Uterus (tissue), 2 donors: ENCODE measurements around the gene SEC14L3.

Experiments
- CTCF ChIP-seq, 4 experiments: fragments of 200-600 bp in 2 of 4; fragments of 450-650 bp in 2 of 4; sonication (generic) in 2 of 4; IDR thresholded peaks; one replicate each; pipeline ENCODE4 v1.5.1; 2016 to 2019; ENCODE audit warnings: antibody characterized with exemption in 4 of 4, mild to moderate bottlenecking in 2 of 4, moderate library complexity in 1 of 4
- POLR2A ChIP-seq, 2 donors: fragments of 450-650 bp; IDR thresholded peaks; one replicate each; pipeline ENCODE4 v1.6.1; 2016; ENCODE audit warnings: antibody characterized with exemption in 2 of 2, mild to moderate bottlenecking in 1 of 2, moderate library complexity in 1 of 2

GRCh38 chr22:30459181-30460052, 12.4 kb downstream of the SEC14L3 start:
- TF ChIP-seq CTCF (IDR thresholded peaks at IDR 0.05) (no peak), POLR2A (IDR thresholded peaks at IDR 0.05) (no peak)
